Stimulated activated CD8-positive, alpha-beta memory T cell treated with anti-CD3 and anti-CD28 coated beads, Interleukin-12 subunit alpha, Interleukin-12 subunit beta, amount 100 ng/mL, for 1 hour (primary cell): ENCODE measurements around the gene DLG4.
A peak's percentile ranks its signal among the peaks of the same experiment; 100 is the strongest.
"Not testable (repeated sequence)": the region's sequence is repeated elsewhere in the genome, so short reads cannot be mapped to it uniquely, and the experiment has no call there.

ENCODE experiments used
- DNase-seq: peaks from one replicate; pipeline ENCODE4 v3.0.0-alpha.2; 2020; ENCODE audit warnings: low read depth

The DLG4 gene

DNA sequence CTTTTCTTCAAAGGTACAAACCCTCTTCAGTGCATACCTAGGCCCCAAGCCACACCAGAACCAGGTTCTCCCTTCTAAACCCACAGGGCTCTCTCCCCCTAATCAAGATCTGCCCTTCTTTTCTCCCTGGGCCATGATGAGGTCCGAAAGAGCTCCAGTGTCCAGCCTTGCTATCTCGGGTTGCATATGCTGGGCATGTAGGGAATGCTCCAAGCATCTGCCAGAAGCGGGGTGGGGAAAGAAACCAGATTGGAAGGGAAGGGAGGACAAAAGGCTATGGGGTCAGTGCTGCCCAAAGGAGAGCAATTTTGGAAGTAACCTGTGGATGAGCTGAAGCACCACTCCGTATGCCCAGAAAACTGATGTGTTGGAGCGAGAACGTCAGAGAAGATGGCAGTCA lies 29.6 kb upstream of the DLG4 start:
- DNase-seq: no peak

DNA sequence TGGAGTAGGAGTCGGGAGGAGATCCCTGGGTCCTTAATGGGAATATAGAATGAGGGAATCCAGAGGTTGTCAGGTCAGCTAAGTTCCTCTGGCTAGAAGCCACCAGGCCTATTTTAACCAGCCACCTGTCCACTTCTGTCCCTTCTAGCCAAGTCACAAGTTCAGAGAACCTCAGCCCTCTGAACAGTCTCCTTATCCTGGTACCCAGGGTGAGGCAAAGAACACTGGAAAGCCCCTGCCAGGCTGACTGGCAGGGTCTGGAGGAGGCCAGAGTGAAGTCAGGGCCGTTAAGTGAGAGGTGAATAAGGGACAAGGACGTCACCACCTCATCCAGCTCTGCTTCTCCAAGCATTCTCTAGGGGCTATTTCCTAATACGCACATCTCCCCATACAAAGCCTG lies 29.2 kb upstream of the DLG4 start:
- DNase-seq: no peak

DNA sequence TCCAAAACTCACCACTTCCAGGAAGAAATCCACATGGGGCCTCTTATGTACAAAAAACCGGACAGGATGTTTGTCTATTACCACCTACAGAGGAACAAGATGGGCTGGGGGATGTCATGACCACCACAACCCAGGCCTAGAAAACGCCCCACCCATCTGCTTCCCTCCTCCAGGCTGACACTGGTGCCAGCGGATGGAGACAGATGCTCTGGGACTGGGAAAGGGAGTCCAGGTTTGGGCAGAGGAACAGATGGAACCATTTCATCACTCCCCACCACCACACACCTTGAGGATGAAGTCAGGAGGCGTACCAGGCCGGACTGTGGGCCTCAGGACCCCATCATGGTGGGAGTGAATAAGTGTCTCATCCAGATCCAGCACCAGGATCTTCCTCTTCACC lies 27.1 kb upstream of the DLG4 start:
- DNase-seq: no peak

DNA sequence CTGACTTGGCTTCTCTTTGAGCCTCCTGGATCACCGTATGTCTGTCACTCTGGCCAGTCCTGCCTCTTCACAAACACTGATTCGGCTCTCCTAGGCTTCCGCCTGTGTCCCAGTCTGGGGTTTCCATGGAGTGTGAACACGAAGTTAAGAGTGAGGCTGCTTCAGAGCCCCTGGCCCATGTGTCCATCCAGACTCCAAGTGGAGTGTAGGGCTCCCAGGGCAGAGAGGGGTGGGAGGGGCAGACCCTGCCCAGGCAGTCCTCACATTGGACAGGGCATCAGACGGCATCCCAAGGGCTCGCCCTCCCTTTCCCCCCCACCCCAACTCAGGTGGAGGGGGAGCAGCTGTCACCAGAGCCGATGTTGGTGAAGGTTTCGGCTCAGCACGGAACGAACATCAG lies 24.2 kb upstream of the DLG4 start:
- DNase-seq: not testable (repeated sequence)

DNA sequence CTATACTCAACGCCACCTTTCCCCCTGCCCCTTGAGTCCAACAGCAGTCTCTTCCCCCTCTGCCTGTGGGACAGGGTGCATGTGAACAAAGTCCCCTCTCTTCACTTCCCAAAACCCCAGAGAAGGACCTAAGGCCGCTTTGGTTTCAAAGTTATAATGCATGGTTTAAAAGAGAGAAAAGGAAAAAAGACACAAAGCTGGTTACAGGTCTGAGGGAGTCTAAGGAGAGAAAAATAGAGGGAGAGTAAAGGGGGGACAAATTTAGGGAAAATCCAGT lies 23.8 kb upstream of the DLG4 start:
- DNase-seq: no peak

DNA sequence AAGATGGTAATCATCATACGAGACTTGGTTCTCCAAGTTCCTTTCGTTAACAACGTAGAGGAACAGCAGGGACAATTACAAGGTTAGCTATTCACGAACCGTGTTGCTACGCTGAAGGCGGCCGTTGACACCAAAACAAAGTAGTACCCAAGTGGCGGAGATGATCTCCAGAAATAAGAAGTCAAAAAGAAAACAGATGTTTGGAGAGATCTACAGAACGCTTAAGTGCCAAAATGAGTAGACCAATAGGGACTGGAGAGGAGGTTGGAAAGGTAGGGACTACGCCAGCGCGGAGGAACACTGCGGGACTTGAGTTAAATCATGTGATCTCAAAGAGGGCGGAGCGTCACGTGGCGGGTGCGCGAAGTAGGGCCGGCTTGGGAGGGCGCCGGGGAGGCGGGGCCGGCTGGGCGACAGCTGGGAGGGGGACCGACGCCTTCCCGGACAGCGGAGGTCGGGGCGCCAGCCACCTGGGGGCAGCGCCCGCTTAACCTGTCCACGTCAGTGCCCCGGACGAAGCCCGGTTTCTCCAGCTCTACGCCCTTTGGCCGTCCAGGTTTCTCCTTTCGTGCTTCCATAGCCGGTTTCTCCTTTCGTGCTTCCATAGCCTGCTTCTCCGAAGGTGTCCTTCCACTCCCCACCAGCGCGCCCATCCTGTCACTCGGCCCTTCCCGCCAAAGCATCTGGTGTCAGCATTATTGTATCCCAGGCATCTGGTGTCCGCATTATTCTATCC lies 23.2 kb upstream of the DLG4 start:
- peak; percentile 92 for DNase-seq

DNA sequence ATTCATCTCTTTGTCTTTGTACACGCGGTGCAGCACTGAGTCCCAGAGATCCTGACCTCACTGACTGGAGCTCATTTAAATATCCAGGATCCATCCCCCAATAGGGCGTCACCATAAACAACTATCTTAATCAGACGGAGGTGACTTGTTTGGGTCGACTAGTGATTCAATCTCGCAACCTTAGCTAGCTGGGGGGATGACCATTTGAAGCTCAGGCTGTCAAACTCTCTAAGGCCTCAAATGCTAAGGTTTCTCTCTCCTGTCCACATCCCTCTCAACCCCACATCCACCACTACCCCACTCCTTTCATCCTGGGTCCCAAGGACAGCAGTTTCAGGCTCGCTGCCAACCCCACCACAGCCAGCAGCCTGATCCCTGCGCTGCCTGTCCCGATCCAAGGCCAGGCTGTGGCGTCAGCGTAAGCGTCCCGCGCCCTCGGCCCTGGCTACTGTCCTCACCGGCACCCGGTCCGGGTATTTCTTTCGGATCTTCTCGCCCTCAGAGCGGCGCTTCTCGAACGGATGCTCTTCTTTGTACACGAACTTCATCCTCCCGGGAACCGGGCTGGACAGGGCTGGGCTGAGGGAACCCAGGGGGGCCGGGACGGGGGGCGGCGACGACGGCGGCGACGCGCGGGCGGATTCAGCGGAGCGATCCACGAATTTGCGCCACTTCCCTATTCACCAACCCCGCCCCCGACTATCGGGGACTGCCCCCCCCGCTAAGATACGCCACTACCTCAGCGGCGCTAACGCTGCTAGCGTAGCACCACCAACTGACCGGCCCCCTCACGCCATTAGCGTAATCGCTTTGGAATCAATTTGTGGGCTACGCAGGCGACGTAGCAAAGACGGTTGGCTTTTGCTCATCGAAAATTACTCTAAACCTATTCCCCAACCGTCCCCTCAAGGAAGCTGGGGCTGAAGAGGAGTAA lies 22.4 kb upstream of the DLG4 start, which contains the start of gene GABARAP:
Gene GABARAP (minus strand): TSS at position 667 of the 934 bp plus-strand sequence. CDS start 119 bp downstream, at position 548.
- DNase-seq: peak; percentile 91

DNA sequence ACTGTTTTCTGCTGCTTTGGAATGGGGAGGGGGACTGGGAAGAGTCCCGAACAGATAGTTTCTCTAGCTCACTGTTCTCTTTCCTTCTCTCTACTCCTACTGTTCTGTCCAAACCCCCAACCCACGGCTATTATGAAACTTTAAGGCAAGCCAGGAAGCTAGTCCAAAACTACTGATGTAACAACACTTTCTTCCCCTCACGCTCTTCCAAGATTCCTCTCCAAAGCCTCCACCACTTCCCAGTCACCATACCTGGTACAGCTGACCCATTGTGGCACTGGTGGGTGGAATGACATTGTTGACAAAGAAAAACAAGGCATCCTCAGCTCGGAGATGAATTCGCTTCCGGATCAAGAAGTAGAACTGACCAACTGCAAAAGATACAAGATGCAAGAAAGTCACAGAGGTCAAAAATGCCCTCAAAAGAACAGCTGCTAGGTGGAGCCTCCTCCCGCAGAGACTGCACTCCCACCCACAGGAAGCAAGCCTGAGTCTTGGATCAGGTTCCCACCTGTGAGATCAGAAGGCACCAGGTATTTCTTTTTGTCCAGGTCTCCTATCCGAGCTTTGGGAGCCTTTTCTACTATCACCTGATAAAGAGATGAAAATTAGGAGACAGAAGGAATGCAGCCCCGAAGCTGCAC lies 21.6 kb upstream of the DLG4 start:
- no peak for DNase-seq

DNA sequence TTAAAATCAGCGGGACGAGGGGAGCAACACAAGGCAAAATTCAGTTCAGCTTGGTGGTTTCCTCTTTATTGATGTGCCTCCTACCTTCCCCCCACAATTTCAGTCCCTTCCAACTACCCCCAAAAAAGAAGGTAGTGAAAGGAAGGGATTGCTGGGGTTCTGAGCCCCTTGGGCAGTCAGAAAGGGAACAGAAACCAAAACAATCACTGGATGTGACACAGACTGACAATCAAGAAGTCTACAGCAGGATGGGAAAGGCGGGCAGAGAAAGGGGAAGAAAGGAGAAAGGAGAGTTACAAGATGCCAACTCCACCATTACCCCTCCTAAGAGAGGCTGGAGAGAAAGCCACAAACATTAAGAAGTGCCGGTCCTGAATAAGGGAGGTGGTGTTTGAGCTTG lies 20.7 kb upstream of the DLG4 start:
- no peak for DNase-seq

DNA sequence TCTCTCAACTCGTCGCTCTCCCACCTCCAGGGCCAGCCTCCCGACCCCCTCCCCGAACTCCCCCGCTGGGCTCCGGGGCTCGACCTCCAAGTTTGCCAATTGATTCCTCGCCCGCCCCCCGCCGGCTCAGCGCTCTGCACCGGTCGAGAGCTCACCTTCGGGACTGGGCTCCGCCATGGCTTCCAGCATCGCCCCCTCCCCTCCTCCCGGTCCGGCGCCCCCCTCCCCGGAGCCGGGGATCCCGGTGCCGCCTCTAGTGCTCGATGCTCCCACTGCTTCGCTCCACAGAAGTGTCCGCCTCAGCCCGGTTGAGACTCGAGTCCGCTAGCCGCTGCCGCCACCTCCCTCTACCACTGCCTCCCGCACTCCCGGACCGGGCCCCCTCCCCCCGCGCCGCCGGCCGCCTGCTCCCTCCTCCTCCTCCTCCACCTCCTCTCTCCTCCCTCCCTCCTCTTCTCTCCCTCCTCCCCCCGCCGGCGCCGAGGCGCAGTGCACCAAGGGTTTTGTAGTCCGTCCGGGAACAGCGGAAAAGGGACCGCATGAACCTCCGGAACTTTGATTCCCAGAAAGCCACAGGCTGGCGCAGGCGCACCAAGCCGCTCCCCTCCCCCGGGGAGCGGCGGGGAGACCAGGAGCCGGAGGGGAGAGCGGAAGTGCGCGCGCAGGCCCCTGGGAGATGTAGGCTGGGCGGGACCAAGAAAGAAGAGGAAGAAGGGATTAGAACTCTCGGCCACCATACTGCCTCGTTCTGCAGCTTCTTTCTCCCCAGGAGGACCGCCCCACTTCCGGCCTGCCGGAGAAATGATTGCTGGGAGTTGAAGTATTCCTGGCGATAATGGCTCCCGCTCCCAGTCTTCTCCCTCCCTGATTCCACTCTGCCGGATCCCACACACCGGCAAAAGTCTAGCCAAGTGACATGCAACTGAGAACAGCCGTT lies 19.7 kb upstream of the DLG4 start, which contains the start of gene PHF23:
Gene PHF23 (minus strand): TSS at position 367 of the 937 bp plus-strand sequence. CDS start 178 bp downstream, at position 189.
- DNase-seq: peak; percentile 95

DNA sequence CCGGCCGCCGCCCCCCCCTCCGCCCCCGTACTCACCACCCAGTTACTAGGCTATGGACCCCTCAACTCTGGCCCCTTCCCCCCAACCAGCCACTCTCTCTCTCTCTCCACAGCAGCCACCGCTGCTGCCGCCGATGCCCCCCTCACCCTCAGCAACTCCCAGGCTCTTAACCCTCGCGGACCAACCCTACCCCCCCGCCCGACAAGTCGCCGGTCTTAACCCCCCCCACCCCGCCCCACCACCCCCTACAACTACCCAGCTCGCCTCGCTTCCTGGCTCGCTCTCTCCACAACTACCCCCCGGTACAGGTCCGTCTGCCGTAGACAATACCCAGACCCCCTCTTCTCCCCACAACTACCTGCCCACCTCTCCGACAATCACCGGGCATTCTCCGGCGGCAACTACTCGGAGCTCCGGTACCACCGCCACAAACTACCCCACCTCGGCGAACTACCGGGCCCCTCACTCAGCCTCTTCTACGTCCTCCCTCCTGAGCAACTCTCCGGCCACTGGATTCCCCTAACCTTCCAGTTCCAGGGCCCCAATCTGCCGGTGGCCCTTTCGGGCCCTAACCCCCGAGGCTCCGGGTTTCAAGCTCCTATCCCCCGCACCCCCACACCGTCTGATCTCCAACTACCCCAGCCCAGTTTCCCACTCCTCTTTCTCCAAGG lies 18.9 kb upstream of the DLG4 start:
- no peak for DNase-seq

DNA sequence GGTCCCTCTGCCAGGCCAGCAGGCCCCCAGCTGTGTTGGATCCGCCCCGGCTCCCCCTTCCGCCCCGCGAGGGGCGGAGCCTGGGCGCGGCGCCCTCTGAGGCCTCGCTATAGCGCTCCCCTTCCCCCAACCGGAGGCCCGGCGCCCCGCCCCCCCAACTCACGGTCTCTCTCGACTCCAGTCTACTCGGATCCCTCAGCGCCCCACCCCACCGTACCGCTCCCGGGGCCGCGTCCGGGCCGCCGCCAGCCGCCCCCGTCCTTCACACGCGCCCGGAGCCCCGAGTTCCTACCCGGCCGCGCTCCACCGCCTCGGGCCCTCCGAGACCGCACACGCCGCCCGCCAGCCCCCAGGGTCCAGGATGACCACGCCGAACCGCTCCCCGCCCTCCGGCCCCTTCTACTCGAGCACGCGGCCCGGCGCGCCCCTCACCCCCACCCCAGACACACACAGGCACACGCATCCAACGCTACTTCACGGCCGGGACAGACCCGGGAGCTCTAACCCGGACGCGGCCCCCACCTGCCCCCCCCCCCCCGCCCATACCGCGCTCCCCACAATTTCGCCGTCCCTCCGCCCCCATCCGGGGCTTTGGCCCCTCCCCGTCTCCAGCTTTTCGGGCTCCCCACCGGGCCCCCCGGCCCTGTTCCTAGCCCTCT lies 18.3 kb upstream of the DLG4 start:
- DNase-seq: peak; percentile 76

DNA sequence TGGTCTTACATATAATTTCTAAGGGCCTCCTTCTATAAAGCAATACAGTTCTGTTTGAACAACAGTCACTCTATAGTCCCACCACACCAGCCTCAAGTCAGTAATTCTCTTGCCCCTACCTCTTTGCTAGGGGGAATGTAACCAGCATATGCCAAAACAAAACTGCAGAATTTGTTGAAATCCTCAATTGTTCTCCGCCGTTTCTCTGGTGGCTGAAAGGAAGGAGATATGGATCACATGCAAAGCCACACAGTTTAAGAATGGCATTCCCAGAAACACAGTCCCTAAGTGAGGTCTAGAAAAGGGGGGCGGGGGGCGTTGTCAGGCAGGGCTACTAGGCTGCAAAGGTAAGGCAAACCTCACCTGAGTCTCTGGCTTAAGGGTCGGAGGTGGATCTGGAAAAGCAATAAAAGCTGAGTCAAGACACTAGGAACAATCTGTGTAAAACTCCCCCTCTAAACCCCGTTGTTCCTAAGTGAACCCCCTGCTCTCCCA lies 17.7 kb upstream of the DLG4 start:
- DNase-seq: no peak

DNA sequence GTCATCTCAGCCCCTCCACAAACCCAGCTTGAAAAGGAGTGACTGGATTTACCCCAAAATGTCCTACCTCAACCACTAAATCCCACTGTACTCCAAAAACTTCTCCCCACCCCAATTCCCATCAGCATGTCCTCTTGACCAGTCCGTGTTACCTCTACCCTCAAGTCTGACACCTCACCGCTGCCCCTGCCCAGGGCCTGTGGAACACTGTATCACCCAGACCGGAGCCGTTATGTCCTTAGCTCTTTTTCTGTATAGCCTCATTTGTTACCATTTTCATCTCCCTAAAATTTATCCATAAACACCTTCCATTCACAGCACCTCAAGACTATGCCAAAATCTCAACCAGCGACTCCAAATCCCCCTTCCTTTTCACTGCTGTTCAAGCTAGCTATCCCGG lies 17.2 kb upstream of the DLG4 start:
- no peak for DNase-seq

DNA sequence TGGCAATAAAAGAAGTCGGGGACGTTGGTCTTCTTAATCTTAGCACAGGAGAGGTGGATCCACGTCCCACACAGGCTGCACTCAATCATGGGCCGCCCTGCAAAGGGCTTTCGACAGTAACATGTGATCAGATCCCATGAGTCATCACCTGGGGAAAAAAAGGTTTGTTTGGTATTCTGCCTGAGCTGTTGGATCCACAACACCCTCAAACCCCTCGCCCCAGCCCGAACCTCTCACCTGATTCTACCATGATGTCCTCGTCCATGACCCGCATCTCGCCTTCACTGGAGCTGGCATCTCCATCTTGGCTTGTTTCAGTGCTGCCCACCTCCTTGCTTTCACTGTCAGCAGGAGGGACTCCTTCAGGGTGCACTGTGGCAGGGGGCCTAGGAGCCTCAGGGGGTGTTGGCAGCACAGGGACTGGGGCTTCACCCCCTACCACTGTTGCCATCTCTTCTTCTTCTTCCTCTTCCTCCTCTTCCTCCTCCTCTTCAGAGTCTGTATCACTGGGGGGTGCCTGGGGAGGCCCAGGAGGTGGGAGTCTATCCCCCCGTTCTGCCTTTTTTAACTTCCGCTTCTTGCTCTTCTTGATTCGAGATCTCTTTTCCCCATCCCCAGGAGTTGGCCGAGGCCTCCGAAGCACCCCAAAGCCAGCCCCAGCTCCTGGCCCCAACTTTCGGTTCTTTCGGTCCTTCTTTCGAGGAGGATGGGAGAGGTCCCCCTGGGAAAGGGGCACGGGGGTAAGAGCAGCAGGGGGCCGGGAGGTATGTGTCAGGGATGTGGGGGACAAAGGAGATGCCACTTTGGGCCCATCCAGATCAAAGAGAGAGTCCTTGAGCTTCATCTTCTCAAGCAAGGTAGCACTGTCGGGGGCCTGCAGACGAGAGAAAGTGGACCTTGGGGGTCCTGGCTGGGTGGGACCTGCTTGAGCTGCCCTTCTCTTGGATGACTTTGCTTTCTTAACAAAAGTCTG lies 16.3 kb upstream of the DLG4 start:
- no peak for DNase-seq

DNA sequence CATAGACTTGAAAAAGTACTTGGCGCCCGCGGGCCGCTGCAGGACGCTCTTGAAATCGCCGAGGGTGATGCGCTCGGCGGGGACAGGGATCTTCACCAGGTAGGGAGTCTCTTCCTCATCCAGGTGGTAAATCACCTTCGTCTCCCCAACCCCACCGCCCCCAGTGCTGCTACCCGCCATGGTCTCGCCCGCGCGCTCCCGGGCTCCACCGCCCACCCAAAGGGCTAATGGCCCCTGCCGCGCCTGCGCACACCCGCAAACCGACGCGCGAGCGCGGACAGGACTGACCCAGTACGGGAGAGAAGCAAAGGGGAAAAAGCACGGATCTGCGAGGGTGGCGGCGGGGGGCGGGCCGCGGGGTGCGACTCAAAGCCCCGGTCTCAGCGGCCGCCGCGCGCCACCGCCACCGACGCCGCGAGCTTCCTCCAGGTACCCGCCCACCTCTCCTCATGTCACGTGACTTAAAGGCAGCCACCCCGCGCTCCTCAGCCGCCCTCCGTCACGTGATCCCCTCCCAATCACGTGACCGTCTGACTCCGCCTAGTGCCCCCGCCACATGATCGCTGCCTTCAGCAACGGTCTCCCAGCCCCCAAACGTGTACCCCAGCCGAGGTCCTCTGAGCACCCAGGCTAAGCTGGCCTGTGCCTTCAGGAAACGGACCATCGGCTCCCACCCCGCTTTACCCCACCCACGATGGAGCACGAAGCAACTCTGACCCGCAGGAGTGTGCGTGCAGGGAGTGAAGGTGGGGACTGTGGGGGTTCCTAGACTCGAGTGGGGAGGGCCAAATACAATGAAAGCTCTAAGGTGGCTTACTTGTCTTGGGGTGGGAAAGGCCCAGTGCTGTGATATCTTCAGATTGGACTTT lies 14.7 kb upstream of the DLG4 start, which contains the start of gene DVL2:
Gene DVL2 (minus strand): TSS at position 435 of the 869 bp plus-strand sequence. CDS start 255 bp downstream, at position 180.
- peak; percentile 92 for DNase-seq

DNA sequence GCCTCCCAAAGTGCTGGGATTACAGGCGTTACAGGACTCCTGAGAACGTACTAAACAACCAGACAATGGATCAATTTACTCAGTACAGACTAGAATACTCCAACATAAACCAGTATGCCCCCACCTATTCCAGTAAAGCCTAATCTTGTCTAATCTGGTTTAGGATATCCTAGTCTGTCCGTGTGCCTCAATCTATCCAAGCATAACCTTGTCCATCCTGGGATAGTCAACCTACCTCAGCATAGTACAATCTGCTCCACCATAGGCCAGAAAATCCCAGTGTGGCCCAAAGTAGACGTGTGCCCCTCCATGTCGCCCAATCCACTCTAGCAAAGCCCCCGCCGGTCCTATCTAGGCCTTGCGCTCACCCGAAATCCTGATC lies 14.1 kb upstream of the DLG4 start:
- DNase-seq: no peak

DNA sequence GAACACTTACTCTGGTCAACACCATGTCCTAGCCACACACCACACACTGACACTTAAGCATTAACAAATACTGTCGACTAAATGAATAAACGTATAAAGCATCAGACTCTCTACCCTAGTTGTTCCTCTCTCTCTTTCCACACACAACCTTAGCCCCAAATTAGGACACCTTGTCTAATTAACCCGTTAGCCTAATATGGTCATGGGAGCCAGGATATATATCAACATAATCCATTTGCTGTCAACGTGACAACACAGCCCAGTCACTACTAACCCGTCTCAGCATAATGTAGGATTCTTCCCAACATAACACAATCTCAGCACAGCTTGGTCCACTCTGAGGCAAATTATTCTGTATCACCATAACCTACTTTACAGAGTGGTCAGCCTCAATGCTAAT lies 12.5 kb upstream of the DLG4 start:
- no peak for DNase-seq
